ENCODE results near the gene IL16.
"Not testable (repeated sequence)": the region's sequence is repeated elsewhere in the genome, so short reads cannot be mapped to it uniquely, and the experiment has no call there.

Gene IL16

DNA sequence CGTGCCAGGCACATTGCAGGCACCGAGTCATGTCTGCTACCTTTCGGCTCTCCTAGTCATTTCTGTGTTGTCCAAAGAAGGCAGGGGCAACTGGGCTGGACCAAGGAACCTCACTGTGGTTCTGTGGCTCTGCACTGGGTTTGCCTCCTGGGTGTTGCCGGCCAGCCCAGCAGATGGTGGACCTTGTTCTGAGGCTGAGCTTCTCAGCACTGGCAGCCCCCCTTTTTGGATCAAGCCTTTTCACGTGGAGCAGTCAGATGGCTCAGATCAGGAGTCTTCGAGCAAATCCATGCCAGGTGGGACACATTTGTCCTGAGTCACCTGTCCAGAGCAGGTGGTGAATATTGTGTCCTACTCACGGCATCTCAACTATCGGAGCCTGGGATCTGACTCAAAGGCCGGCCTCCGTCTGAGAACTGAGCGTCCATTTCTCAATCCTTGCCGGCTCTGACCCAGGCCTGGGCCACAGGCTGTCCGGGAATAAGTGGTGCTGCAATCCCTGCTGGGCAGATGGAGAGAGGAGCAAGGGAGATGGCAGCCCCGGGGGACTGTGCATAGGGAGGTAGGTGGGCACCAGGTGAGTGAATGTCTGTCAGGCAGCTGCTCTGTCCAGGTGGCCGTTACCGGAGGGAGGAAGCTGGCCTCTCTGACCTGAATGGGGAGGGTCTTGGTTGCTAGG, at the start of gene IL16:
Gene IL16, plus strand, starts transcription at position 304 of the 679 bp plus-strand sequence. CDS start 28,521 bp downstream, outside the sequence.
- DNase-seq: no peak

DNA sequence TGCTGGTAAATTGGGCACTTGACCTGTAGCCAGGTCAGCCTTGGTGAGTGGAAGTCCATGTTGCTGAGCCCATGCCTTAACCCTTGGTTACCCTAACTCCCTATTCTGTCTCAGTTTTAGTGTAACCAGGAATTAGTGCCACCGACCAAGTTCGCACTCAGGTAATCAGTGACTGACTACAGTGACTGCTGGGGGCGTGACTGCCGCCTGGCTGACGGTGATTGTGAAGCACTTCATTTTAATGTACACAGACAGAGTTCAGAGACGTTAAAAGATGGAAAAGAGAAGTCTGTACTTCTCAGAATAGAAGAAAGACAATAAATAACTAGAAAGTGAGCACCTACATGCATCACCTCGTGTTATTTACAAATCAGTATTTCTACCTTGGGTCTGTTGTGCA, 45.3 kb upstream of the IL16 start:
- no peak for DNase-seq

DNA sequence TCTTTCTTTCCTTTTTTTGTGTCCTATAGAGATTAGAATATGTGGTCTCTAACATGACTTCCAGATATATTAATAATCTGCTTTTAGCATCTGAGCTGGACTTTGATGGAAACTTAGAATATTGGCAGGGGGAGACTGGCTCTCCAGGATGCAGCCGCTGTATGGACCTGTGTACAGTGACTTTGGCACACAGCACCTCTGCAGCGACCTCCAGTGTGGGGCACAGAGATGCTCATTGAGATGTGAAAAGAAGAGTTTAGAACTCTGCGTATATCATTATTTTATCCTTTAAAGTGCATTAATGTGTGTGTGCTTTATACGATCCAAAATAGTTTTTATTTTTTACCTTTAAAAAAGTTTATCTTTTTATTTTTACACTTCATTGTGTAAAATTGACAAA, 44.3 kb upstream of the IL16 start:
- DNase-seq: no peak

DNA sequence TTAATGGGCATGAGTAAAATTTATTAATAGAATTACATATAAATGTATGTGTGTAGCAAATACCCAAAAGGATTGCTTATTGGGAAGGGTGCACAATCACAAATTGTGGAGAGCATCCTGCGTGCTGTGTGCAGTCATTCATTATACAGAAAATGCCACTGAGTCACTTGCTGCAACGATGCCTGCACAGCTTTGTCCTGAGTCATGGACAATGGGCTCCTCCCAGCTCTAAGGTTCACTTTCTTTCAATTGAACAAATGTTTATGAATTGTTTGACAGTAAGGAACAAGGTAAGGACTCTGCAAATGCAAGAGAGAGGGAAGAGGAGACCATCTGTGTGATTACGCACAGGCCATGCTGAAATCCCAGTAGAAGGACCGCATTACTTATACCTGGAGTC, 43.9 kb upstream of the IL16 start:
- no peak for DNase-seq

GRCh38 chr15:81155375-81156218, 41.1 kb upstream of the IL16 start:
- DNase-seq: no peak

DNA sequence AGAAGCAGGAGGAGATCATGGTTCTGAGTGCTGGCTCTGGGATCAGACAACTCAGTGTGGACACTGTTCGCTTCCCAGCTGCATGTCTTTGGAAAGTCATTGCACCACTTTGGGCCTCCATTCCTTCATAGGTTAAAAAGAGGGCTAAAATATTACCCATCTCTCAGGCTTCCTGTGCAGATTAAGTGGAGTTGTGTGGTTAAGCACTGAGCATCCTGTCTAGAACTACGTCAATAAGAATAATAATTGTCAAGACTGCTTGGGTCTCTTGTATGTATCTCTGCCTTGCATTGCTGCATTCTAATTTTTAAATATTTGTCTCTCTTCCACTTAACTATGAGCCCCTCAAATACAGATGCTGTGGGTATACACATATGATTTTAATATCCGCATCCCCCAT, 40.4 kb upstream of the IL16 start:
- DNase-seq: no peak

- no peak for DNase-seq
Observed at GRCh38 chr15:81157195-81157938, 39.3 kb upstream of the IL16 start.

GRCh38 chr15:81157939-81158223, 38.8 kb upstream of the IL16 start:
- no peak for DNase-seq

- DNase-seq: not testable (repeated sequence)
Observed at GRCh38 chr15:81158561-81158960, 38.1 kb upstream of the IL16 start.

GRCh38 chr15:81160312-81161159, 36.1 kb upstream of the IL16 start:
- DNase-seq: no peak

DNA sequence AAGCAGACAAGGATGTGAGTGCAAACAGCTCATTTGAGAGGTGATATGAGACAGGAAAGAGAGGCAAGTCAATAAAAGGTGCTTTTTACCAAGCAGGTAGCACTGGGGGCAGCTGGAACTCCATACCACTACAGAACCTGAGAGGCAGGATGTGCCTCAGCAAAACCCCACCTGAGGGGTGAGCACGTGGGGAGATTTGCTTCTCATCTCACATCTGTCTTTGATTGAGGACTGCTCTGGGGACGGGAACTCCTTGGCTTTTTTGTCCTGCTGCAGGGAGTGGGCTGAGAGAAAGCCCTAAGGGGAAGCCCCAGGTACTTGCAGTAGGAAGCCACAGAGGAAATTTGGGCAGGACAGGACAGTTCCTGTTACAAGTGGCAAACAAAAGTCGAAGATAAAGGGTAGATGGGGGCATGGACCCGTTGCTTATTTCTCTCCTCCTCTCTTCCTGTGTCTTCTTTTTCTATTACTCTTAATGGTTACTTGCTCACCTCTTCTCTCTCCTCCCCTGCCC, 35.5 kb upstream of the IL16 start:
- no peak for DNase-seq

GRCh38 chr15:81161851-81162250, 34.8 kb upstream of the IL16 start:
- no peak for DNase-seq

- no peak for DNase-seq
Observed at GRCh38 chr15:81163961-81164800, 32.5 kb upstream of the IL16 start.

GRCh38 chr15:81165535-81165934, 31.1 kb upstream of the IL16 start:
- DNase-seq: no peak

DNA sequence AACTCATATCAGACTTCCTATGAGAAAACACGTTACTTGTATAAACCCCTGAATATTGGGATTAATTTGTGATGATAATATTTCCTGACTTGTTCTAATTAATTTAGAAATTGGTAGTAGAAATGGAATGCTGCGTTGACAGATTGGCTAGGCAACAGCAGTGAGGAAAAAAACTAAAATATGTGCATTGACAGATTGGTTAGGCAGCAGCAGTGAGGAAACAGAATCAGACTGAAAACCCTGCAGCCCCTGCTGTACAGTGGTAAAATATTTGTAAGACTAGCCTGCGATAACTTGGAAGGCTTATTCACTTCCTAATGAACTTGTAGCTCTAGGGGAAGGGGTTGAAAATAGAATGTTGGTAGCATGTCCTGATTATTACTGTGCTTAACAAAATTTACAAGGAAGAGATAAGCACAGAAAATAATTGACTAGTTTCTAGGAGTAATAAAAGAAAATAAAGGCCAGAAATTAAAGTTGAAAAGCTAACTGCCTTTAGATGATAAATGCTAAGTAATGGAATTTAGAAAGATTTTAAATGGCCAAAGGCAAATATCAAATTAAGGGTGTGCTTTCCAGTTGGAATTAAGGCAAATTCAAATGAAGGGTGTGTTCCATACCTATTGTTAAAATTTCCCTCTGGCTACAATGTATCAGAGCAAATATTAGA, 29.9 kb upstream of the IL16 start:
- no peak for DNase-seq

DNA sequence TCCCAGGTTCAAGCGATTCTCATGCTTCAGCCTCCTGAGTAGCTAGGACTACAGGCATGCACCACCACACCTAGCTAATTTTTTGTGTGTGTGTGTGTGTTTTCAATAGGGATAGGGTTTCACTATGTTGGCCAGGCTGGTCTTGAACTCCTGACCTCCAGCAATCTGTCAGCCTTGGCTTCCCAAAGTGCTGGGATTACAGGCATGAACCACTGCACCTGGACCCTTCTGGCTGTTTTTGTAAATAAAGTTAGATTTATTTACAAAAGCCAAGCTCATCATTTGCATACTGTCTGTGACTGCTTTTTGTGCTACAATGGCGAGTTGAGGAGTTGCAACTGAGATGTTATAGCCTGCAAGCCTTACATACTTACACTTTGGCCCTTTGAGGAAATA, 28.6 kb upstream of the IL16 start:
- no peak for DNase-seq

DNA sequence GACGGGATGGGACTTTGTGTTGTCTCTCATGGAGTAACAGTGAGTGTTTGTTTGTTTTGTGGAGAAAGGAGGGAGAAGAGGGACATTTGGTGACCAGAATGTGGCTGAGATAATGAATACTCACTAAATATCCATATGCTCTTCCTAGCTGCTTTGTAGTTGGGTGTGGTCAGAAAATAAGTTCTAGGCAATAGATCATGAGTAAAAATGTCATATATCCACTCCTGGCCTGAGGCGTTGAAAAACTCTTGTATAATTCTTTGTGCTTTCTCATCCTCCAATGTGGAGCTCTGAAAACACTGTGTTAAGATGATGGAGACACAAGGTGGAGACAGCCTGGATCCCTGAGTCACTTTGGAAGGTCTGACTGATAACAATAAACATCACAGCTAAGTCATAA, 28.0 kb upstream of the IL16 start:
- DNase-seq: no peak

- no peak for DNase-seq
Observed at GRCh38 chr15:81170511-81170910, 26.2 kb upstream of the IL16 start.

DNA sequence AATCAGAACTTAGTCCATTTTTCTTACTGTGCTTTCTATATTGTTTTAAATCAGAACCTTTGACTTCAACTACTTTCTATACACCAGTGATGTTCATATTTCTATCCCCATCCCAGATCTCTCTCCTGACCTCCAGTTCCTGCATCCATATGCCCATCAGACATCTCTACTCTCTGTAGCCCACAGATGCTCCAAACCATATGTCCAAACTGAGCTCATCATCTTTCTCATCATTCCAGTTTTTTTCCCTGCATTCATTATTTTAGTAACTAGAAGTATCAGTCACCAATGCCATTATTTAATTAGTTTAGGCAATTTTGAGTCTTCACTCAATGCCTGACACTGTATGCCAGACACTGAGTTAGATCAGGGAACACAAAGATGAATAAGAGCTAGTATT, 25.4 kb upstream of the IL16 start:
- no peak for DNase-seq

GRCh38 chr15:81174125-81174791, 22.4 kb upstream of the IL16 start:
- no peak for DNase-seq
